Parathyroid adenoma (tissue), 2 donors: ENCODE measurements around the gene ZNF839.

Source experiments
- H2AFZ ChIP-seq: fragments of 300-600 bp; sonication (generic); one replicate; pipeline ENCODE4 v1.7.0; 2017; ENCODE audit warnings: antibody characterized with exemption, mild to moderate bottlenecking
- H3K27ac ChIP-seq: fragments of 300-600 bp; sonication (generic); one replicate; pipeline ENCODE4 v1.7.0; 2017
- H3K27me3 ChIP-seq: fragments of 300-600 bp; sonication (generic); one replicate; pipeline ENCODE4 v1.7.0; 2017; ENCODE audit warnings: low read length; ENCODE audit not compliant: control insufficient read depth, insufficient read depth
- H3K36me3 ChIP-seq: fragments of 300-600 bp; sonication (generic); one replicate; pipeline ENCODE4 v1.7.0; 2017; ENCODE audit warnings: low read length; ENCODE audit not compliant: control insufficient read depth, insufficient read depth
- H3K4me1 ChIP-seq: fragments of 300-600 bp; sonication (generic); one replicate; pipeline ENCODE4 v1.7.0; 2017; ENCODE audit warnings: control low read depth
- H3K4me2 ChIP-seq: fragments of 300-600 bp; sonication (generic); one replicate; pipeline ENCODE4 v1.7.0; 2017; ENCODE audit warnings: low read length
- H3K4me3 ChIP-seq: fragments of 300-600 bp; sonication (generic); one replicate; pipeline ENCODE4 v1.7.0; 2017; ENCODE audit warnings: low read depth, low read length
- H3K79me2 ChIP-seq: fragments of 300-600 bp; sonication (generic); one replicate; pipeline ENCODE4 v1.7.0; 2017; ENCODE audit warnings: control low read depth
- H3K9ac ChIP-seq: fragments of 300-600 bp; sonication (generic); one replicate; pipeline ENCODE4 v1.7.0; 2017; ENCODE audit warnings: mild to moderate bottlenecking
- H3K9me3 ChIP-seq: fragments of 300-600 bp; sonication (generic); one replicate; pipeline ENCODE4 v1.7.0; 2017; ENCODE audit warnings: low read length; ENCODE audit not compliant: control insufficient read depth
- CTCF ChIP-seq: fragments of 300-600 bp; sonication (generic); IDR thresholded peaks from one replicate; pipeline ENCODE4 v1.7.0; 2017; ENCODE audit warnings: antibody characterized with exemption, mild to moderate bottlenecking
- donor health status: primary hyperparathyroidism.

ZNF839 gene

GRCh38 chr14:102371361-102371760, 51.8 kb downstream of the ZNF839 start:
- Histone ChIP-seq H2AFZ (no peak overlapping the region), H3K27ac (no peak overlapping the region), H3K79me2 (peaks cover 13% of the 10 kb centered on the region), H3K36me3 (no peaks in the 10 kb centered on the region), H3K27me3 (no peaks in the 10 kb centered on the region), H3K4me3 (no peak overlapping the region), H3K4me1 (peaks cover 3% of the 10 kb centered on the region), H3K9ac (no peak overlapping the region), H3K9me3 (no peaks in the 10 kb centered on the region), H3K4me2 (no peak overlapping the region)
- TF ChIP-seq CTCF: no peak

- Histone ChIP-seq H3K4me2 (no peak overlapping the region), H3K9me3 (no peaks in the 10 kb centered on the region), H2AFZ (no peak overlapping the region), H3K36me3 (no peaks in the 10 kb centered on the region), H3K27me3 (no peaks in the 10 kb centered on the region), H3K79me2 (peaks cover 10% of the 10 kb centered on the region), H3K4me3 (no peak overlapping the region), H3K27ac (no peak overlapping the region), H3K4me1 (peaks cover 3% of the 10 kb centered on the region), H3K9ac (no peak overlapping the region)
- TF ChIP-seq CTCF: no peak
These were observed 53.6 kb downstream of the ZNF839 start for GRCh38 chr14:102373110-102373509.

GRCh38 chr14:102374264-102374663, 54.7 kb downstream of the ZNF839 start:
- H3K79me2 ChIP-seq: peaks cover 2% of the 10 kb centered on the region
- TF ChIP-seq CTCF: no peak
- H2AFZ ChIP-seq: no peak overlapping the region
- H3K27me3 ChIP-seq: no peaks in the 10 kb centered on the region
- no peak overlapping the region for H3K4me3 ChIP-seq
- no peak overlapping the region for H3K9ac ChIP-seq
- no peaks in the 10 kb centered on the region for H3K36me3 ChIP-seq
- no peaks in the 10 kb centered on the region for H3K9me3 ChIP-seq
- peaks cover 3% of the 10 kb centered on the region for H3K4me1 ChIP-seq
- no peak overlapping the region for H3K4me2 ChIP-seq
- H3K27ac ChIP-seq: no peak overlapping the region

GRCh38 chr14:102375119-102375518, 55.6 kb downstream of the ZNF839 start:
- Histone ChIP-seq H3K9ac (no peak overlapping the region), H3K4me3 (no peak overlapping the region), H3K4me2 (no peak overlapping the region), H2AFZ (no peak overlapping the region), H3K9me3 (no peaks in the 10 kb centered on the region), H3K79me2 (peaks cover 2% of the 10 kb centered on the region), H3K36me3 (no peaks in the 10 kb centered on the region), H3K4me1 (peaks cover 3% of the 10 kb centered on the region), H3K27me3 (no peaks in the 10 kb centered on the region), H3K27ac (no peak overlapping the region)
- TF ChIP-seq CTCF: no peak

GRCh38 chr14:102377696-102378095, 58.1 kb downstream of the ZNF839 start:
- Histone ChIP-seq H3K4me1 (no peaks in the 10 kb centered on the region), H3K27me3 (no peaks in the 10 kb centered on the region), H3K4me2 (no peak overlapping the region), H3K79me2 (peaks cover 2% of the 10 kb centered on the region), H3K36me3 (no peaks in the 10 kb centered on the region), H3K27ac (no peak overlapping the region), H2AFZ (no peak overlapping the region), H3K9ac (no peak overlapping the region), H3K9me3 (no peaks in the 10 kb centered on the region), H3K4me3 (no peak overlapping the region)
- TF ChIP-seq CTCF: no peak
